GM12865 (cell line): Measurements from ENCODE around the gene PLEKHG4B.
"Not testable (repeated sequence)": the region's sequence is repeated elsewhere in the genome, so short reads cannot be mapped to it uniquely, and the experiment has no call there.

Source experiments
- DNase-seq: peaks from one replicate; pipeline ENCODE4 v3.0.0; 2010; ENCODE audit warnings: low read depth
- H3K4me3 ChIP-seq: 2 replicates; pipeline ENCODE4 v1.5.1; 2011; ENCODE audit warnings: mild to moderate bottlenecking, low read depth, low read length, control low read depth
- CTCF ChIP-seq: IDR thresholded peaks from 2 replicates; pipeline ENCODE4 v1.5.1; 2011; ENCODE audit warnings: low read length, control low read depth, low read depth, inconsistent platforms; ENCODE audit not compliant: insufficient read depth; ENCODE audit errors: missing control alignments

Gene PLEKHG4B

GRCh38 chr5:213803-214395, 121.9 kb downstream of the PLEKHG4B start:
- no peak overlapping the region for H3K4me3 ChIP-seq
- no peak for DNase-seq

GRCh38 chr5:215256-215655, 123.3 kb downstream of the PLEKHG4B start:
- not testable (repeated sequence) for DNase-seq

More at GRCh38 chr5:213803-214395, 121.9 kb downstream of the PLEKHG4B start:
- no peak for TF ChIP-seq CTCF

GRCh38 chr5:216076-216475, 124.1 kb downstream of the PLEKHG4B start:
- not testable (repeated sequence) for H3K4me3 ChIP-seq, DNase-seq

More at GRCh38 chr5:215256-215655, 123.3 kb downstream of the PLEKHG4B start:
- not testable (repeated sequence) for H3K4me3 ChIP-seq

GRCh38 chr5:217494-218456, 125.8 kb downstream of the PLEKHG4B start, which contains the start of the genes CCDC127 and SDHA:
CCDC127 (minus strand) TSS chr5:218153; CDS start chr5:216849, 1,304 bp downstream.
SDHA (plus strand) TSS chr5:218320; CDS start chr5:218356, 36 bp downstream.
- peak within 1 kb of the TSS; percentile 98 for H3K4me3 ChIP-seq
- TF ChIP-seq CTCF, result peak; percentile 30

GRCh38 chr5:218457-219291, 126.7 kb downstream of the PLEKHG4B start:
- H3K4me3 ChIP-seq, result peak overlapping the region; percentile 98
- no peak for TF ChIP-seq CTCF
- peak; percentile 51 for DNase-seq

More at GRCh38 chr5:217494-218456, 125.8 kb downstream of the PLEKHG4B start, which contains the start of the genes CCDC127 and SDHA:
- DNase-seq, result peak; percentile 97

- peak overlapping the region; percentile 98 for H3K4me3 ChIP-seq
- no peak for TF ChIP-seq CTCF
- peak; percentile 26 for DNase-seq
Observed at GRCh38 chr5:219460-219863, 127.5 kb downstream of the PLEKHG4B start.

GRCh38 chr5:219991-220390, 128.0 kb downstream of the PLEKHG4B start:
- TF ChIP-seq CTCF, result no peak
- DNase-seq, result peak; percentile 63
- peak overlapping the region; percentile 98 for H3K4me3 ChIP-seq

- H3K4me3 ChIP-seq, result not testable (repeated sequence)
- peak; percentile 37 for DNase-seq
Observed at GRCh38 chr5:222951-223715, 131.2 kb downstream of the PLEKHG4B start.
